Measurements from ENCODE around the gene SF3B1.
"Not testable (repeated sequence)": the region's sequence is repeated elsewhere in the genome, so short reads cannot be mapped to it uniquely, and the experiment has no call there.

SF3B1 gene, protein sequence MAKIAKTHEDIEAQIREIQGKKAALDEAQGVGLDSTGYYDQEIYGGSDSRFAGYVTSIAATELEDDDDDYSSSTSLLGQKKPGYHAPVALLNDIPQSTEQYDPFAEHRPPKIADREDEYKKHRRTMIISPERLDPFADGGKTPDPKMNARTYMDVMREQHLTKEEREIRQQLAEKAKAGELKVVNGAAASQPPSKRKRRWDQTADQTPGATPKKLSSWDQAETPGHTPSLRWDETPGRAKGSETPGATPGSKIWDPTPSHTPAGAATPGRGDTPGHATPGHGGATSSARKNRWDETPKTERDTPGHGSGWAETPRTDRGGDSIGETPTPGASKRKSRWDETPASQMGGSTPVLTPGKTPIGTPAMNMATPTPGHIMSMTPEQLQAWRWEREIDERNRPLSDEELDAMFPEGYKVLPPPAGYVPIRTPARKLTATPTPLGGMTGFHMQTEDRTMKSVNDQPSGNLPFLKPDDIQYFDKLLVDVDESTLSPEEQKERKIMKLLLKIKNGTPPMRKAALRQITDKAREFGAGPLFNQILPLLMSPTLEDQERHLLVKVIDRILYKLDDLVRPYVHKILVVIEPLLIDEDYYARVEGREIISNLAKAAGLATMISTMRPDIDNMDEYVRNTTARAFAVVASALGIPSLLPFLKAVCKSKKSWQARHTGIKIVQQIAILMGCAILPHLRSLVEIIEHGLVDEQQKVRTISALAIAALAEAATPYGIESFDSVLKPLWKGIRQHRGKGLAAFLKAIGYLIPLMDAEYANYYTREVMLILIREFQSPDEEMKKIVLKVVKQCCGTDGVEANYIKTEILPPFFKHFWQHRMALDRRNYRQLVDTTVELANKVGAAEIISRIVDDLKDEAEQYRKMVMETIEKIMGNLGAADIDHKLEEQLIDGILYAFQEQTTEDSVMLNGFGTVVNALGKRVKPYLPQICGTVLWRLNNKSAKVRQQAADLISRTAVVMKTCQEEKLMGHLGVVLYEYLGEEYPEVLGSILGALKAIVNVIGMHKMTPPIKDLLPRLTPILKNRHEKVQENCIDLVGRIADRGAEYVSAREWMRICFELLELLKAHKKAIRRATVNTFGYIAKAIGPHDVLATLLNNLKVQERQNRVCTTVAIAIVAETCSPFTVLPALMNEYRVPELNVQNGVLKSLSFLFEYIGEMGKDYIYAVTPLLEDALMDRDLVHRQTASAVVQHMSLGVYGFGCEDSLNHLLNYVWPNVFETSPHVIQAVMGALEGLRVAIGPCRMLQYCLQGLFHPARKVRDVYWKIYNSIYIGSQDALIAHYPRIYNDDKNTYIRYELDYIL

DNA sequence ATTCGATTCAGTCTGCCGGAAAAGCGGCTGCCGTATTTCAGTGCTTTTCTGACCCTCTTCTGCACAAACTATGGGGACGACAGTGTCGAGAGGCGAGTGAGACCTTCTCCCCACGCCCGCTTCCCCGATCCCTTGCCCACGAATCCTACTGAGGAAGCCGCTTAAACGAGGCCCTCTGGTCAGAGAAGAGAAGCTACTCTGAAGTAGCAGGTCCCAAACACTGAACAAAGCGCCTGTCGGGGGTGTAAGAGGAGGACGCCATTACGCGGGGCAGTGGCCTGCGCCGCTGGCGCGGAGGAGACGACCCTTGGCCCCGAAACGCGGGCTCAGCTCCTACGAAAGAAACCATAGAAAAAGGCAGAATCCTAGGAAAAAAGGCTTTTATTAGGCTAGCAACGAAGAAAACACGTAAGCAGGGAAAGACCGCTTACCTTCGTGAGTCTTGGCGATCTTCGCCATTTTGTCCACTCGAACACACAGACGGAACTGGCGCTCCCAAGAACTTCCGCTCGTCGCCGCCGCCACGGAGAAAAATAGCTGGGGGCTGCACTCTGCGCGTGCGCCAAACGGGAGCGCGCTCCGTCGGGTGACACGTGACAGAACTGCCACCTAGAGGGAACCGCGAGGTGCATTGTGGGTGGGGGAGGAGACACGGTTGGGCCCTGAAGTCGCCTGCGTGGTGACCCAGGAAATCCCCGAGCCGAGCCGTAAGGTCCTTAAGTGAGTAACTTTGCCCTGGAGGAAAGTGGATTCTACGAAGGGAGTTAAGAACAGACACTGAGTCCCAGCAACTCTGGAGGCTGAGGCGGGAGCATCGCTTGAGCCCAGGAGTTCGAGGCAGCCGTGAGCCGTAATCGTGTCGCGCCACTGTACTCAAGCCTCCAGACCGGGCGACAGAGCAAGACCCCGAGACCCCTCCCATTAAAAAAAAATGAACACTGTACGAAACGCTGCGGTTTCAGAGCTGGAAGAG is at the start of gene SF3B1:
SF3B1 (minus strand) TSS at position 488 of the 973 bp plus-strand sequence; CDS start at position 459, 29 bp downstream.
- peak; percentile 97 to 99 for DNase-seq (ENCODE audit: low read depth in 2 of 2, low spot score in 1 of 2)

DNA sequence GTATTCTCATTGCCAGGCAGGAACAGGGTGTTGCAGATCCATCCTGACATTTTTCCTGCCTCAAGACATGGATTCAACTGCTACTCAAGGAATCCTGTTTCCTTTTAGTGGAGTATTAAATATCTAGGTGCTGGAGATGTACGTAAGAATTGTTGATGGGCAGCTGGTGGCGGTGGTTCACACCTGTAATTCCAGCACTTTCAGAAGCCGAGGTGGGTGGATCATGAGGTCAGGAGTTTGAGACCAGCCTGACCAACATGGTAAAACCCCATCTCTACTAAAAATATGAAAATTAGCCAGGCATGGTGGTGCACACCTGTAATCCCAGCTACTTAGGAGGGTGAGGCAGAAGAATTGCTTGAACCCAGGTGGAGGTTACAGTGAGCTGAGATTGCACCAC is 49.4 kb upstream of the SF3B1 start:
- not testable (repeated sequence) for DNase-seq (ENCODE audit: low read depth in 2 of 2, low spot score in 1 of 2)

DNA sequence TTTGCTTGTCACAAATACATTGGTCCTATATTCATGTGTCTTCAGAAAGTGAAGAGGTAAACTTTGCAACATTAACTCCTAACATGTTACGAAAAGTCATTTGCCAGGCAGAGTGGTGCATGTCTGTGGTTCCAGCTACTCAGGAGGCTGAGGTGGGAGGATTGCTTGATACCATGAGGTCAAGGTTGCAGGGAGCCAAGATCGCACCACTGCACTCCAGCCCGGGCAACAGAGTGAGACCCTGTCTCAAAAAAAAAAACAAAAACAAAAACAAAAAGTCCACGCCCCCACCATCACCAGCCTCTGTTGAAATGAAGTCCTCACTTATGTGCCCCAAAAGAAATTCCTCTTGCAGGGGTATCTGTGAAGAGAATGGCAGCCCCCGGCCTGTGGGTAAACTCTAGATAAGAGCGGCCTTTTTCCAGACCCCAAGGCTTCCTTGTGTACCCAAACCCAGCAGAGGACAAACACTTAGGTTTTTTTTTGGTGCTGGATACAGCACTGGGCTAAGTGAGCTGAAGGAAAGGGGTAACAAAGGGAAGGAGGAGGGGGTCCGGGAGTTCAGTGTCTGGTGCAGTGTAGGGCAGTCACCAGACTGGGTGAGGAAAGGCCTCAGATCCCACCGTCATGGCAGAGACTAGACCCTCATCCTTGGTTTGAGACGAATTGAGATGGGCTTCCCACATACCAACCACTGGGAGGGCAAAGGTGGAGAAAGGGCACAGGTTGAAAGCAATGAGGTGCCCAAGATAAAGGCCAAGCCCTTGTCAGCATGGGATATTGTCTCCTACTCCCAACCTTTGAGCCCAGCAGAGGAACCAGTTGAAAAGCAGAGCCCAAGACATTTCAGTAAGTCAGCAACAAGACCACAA is 45.6 kb upstream of the SF3B1 start:
- no peak for DNase-seq (ENCODE audit: low read depth in 2 of 2, low spot score in 1 of 2)

DNA sequence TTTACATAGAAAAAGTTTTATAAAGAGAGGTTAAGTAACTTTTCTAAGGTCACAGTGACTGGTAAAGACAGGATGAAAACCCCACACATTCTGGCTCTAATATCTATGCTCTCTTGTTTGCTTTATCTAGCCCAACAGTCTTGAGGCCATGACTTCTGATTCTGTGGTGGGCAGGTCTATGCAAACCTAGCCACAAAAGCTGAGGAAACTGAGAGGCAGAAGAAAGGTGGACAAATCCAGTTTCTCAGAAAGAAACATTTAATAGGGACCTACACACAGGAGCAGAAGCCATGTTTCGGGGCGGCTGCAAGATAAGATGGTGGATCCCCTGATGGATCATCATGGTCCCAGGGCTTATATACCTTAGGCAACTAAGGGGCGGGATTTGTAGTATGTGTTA is 43.0 kb upstream of the SF3B1 start:
- no peak for DNase-seq (ENCODE audit: low read depth in 2 of 2, low spot score in 1 of 2)

DNA sequence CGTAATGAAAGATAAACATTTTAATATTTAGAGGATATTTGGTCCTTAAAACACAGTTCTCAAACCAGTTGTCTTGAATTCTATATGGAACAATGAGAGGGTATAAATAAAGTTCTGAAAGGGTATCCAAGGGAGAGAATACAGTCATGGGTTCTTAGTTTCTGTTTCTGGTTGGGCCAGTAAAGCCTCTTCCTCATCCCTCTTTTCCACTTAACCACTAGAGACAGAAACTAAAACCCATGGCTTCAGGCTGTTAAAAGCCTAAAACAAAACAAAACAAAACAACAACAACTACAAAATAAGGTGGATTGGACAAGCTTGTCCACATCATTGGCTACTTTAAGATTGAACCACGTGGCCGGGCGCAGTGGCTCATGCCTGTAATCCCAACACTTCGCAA is 37.3 kb upstream of the SF3B1 start:
- no peak for DNase-seq (ENCODE audit: low read depth in 2 of 2, low spot score in 1 of 2)

DNA sequence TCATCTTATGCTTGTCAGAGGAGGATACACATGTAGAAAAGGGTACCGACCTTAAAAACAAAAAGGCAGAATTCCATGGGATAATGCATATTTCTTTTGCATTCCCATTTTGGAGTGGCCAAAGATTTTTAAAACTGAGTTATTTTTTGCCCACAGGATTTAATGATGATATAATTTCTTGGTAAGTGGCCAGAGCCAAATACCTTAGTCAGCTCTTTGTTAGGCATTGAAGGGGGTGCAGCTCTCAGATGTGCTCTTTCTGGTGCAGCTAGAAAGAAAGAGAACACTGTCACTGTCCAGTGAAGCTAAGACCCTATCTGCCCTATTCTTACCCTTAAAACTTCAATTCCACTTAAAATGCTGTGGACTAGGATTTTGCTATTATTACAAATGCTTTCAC is 29.3 kb upstream of the SF3B1 start:
- no peak for DNase-seq (ENCODE audit: low read depth in 2 of 2, low spot score in 1 of 2)

DNA sequence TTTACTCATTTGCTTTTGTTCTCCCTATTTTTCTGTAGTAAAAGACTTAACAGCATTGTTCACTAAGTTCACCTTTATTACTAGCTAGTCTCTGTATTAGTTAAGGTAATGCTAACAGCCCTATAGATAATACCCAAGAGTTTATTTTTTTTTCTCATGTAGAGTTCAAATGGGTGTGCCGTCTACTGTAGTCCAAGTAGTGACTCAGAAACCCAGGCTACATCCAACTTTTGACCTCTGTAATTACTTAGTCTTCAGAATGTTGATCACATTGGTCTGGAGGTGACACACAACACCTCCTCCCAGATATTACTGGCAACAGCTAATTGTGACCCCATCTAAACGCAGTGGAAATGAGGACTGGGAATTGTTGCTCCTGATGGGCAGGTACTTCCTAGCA is 26.2 kb upstream of the SF3B1 start:
- no peak for DNase-seq (ENCODE audit: low read depth in 2 of 2, low spot score in 1 of 2)

DNA sequence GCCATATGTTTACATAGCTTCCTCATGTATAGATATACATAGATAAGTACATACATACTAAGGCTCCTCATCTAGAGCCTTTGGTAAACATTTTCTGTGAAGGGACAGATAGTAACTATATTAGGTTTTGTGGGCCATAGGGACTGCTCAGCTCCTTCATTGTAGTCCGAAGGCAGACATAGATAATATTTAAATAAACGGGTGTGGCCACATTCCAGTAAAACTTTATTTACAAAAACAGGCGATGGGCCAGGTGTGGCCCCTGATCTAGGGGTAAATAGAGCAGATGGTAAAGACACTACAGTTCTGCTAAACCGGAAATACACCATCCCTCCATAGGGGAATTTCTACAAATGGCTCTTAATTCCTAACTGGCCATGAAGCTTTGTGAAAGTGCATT is 25.8 kb upstream of the SF3B1 start:
- no peak for DNase-seq (ENCODE audit: low read depth in 2 of 2, low spot score in 1 of 2)

DNA sequence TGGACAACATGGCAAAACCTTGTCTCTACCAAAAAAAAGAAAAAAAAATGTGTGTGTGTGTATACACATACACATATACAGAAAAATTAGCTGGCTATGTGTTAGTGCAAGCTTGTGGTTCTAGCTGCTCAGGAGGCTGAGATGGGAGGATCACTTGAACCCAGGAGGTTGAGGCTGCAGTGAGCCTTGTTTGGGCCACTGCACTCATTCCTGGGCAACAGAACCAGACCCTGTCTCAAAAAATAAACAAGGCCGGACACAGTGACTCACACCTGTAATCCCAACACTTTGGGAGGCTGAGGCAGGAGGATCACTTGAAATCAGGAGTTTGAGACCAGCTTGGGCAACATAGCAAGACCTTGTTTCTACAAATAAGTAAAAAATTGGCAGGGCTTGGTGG is 20.6 kb upstream of the SF3B1 start:
- no peak for DNase-seq (ENCODE audit: low read depth in 2 of 2, low spot score in 1 of 2)

DNA sequence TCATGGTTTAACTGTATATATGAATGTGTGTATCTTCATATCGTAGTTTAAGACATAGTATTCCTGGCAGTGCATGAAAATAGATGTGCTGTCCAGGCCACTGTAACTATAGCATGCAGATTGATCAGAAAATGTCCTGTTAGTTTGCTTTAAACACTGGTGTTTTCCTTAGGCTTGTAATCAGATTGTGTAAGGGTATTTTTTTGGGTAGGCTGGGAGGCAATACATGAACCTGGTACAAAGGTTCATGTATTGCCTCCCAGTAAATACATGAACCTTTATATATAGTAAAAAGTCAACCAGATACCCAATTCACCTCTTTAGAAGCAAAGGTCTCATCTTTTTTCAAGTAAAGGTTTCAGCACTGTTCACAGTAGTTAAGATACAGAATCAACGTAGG is 20.1 kb upstream of the SF3B1 start:
- no peak for DNase-seq (ENCODE audit: low read depth in 2 of 2, low spot score in 1 of 2)

DNA sequence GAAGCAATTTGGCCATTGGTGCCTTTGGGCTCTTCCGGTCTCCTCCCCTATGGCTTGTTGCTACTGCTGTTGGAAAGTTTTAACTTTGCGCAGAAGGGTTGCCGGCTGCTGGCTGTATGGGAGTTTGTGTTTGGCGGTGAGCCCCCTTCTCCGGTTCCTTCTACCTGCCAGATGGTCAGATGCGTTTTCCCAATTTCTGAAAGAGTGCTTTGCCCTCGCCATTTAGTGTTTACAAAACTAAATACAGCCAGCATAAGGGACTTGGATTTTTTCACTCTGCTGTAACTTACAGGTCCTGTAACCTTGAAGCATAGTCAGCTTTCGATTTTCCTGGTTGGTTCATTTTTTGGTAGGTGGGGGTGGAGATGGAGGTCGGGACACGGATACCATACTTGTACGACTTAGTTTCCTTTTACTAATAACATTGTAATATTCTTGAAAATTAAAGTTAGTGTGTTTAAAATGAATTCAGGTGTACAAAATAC is 19.1 kb upstream of the SF3B1 start:
- no peak for DNase-seq (ENCODE audit: low read depth in 2 of 2, low spot score in 1 of 2)

DNA sequence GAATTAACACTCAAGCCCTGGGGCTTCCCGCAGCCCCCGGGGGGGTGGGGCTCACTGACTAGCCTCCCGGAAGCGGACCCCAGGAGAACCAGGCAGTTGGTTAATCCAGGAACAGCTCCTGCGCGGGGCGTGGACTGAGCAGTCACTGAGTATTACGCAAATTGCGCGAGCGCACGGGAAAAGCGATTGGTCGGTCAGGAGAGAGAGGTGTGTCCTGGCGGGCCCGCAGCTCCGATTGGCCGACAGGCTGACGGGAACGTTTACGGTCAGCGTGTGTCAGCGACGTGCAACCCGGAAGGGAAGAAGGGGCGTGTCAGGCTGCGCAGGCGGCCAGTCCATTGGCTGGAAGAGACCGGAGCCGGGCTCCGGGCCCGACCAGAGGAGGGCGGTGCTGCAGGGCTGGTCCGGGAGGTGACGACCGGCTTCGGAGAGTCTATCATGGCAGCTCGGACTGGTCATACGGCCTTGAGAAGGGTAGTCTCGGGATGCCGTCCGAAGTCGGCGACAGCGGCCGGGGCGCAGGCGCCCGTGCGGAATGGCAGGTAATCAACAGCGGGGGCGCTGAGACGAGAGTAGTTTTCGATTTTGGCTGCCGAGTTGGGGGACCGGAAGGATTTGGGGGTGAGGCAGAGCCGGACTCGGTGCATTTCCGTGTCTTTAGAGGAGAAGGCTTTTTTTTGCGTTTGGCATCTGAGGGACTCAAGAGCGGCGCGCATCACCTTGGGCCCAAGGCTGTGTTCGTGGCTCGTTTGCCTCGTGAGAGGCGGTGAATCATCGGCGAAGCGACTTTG is 18.5 kb upstream of the SF3B1 start, which contains the start of gene COQ10B:
COQ10B (plus strand) TSS at position 430 of the 791 bp plus-strand sequence; CDS start at position 439, 9 bp downstream.
- DNase-seq (ENCODE audit: low read depth in 2 of 2, low spot score in 1 of 2) = peak; percentile 92 to 98

DNA sequence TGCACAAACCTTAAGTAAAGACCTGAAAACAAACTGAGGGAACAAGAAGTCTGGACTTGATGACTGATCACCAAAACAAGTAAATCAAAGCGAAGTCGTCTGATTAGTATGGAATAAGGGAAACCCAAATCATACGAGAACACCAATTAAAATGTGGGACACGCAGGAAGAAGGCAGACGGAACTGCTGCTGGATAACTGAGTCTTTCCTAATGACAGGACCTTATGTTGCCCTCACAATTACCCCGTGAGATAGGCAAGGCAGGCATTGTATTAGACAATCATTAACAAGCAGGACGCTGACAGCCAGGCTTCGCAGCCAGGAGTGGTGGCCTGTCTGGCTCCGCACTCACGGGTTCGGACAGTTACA is 17.9 kb upstream of the SF3B1 start:
- DNase-seq (ENCODE audit: low read depth in 2 of 2, low spot score in 1 of 2) = no peak

DNA sequence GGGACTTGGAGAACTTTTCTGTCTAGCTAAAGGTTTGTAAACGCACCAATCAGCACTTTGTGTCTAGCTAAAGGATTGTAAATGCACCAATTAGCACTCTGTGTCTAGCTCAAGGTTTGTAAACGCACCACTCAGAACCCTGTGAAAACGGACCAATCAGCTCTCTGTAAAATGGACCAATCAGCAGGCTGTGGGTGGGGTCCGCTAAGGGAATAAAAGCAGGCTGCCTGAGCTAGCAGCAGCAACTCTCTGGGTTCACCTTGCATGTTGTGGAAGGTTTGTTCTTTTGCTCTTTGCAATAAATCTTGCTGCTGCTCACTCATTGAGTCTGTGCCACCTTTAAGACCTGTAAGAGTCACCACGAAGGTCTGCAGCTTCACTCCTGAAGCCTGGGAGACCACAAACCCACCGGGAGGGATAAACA is 16.1 kb upstream of the SF3B1 start:
- not testable (repeated sequence) for DNase-seq (ENCODE audit: low read depth in 2 of 2, low spot score in 1 of 2)

DNA sequence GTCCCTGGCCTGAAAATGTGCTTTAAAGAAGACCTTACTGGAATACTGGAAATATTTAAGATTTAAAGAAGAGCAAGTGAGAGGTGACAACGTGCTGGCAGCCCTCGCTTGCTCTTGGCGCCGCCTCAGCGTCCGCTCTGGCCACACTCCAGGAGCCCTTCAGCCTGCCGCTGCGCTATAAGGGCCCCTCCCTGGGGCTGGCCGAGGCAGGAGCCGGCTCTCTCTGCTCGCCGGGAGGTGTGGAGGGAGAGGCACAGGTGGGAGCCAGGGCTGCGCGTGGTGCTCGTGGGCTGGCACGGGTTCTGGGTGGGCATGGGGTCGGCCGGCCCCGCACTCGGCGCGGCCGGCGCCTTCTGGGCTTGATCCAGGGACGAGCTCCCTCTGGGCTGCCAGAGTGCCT is 15.6 kb upstream of the SF3B1 start:
- DNase-seq (ENCODE audit: low read depth in 2 of 2, low spot score in 1 of 2) = no peak

DNA sequence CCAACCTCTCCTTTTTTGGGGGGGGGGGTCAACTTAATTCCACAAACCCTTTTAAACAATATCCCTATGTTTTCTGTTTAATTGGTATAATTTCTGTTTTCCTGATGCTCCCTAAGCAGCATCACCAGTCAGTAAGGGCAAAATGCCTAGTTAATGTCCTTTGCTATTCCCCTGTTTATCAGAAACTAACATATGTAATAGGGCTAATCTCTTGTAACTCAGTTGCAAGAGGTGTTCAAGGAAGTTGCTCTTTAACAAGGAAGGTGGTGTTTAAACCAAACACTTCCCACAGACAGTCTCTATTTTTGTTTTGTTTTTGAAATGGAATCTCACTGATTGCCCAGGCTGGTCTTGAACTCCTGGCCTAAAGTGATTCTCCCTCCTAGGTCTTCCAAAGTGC is 12.0 kb upstream of the SF3B1 start:
- DNase-seq (ENCODE audit: low read depth in 2 of 2, low spot score in 1 of 2) = no peak

DNA sequence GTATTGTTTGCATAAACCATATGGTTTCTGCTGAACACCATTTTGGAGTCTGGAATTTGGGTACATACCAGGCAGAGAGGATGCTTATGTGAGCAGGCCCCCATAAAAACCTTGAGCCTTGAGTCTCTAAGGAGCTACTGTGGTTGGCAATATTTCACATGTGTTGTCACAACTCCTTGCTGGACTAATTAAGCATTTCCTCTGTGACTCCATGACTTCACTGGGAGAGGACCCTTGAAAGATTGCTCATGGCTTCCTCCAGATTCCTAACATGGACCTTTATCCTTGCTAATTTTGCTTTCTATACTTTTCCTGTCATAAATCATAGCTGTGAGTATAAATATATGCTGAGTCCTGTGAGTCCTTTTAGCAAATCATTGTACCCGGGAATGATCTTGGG is 10.9 kb upstream of the SF3B1 start:
- DNase-seq (ENCODE audit: low read depth in 2 of 2, low spot score in 1 of 2) = no peak

DNA sequence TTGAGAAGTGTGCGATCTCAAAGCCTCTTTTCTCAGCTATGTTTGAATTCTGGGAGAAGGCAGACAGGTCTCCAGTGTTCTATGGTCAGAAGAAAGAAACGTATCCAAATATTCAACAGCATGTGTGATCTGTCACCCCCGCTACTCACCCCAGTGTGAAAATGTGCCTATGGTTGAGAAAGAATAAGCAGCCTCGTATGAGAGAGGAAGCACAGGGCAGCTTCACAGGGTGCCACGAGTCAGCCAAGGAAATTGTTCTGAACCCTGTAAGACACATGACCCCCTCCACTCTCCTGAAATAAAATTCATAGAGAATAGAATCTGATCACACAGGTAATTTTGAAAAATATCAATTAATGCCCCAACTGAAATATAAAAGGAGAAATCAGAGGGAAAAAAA is 8.0 kb upstream of the SF3B1 start:
- no peak for DNase-seq (ENCODE audit: low read depth in 2 of 2, low spot score in 1 of 2)

Data from stimulated activated CD8-positive, alpha-beta memory T cell treated with anti-CD3 and anti-CD28 coated beads, Interleukin-4, amount 100 ng/mL, for 4 hours (primary cell).